PFSK-1 (cell line): ENCODE data around the gene RPP14.

Source experiments
- POLR2AphosphoS5 ChIP-seq: IDR thresholded peaks from 2 replicates; pipeline ENCODE4 v1.6.1; 2012; ENCODE audit warnings: low read depth, mild to moderate bottlenecking, control low read depth, low read length, moderate library complexity
- REST ChIP-seq, 2 experiments: IDR thresholded peaks; 2 replicates each; pipeline versions ENCODE4 v1.6.1 to v1.8.0; 2011 to 2012; ENCODE audit warnings: low read depth in 2 of 2, low read length in 2 of 2, control low read depth in 1 of 2, inconsistent platforms in 1 of 2, mild to moderate bottlenecking in 1 of 2, moderate library complexity in 1 of 2; ENCODE audit not compliant: insufficient read depth in 1 of 2

DNA sequence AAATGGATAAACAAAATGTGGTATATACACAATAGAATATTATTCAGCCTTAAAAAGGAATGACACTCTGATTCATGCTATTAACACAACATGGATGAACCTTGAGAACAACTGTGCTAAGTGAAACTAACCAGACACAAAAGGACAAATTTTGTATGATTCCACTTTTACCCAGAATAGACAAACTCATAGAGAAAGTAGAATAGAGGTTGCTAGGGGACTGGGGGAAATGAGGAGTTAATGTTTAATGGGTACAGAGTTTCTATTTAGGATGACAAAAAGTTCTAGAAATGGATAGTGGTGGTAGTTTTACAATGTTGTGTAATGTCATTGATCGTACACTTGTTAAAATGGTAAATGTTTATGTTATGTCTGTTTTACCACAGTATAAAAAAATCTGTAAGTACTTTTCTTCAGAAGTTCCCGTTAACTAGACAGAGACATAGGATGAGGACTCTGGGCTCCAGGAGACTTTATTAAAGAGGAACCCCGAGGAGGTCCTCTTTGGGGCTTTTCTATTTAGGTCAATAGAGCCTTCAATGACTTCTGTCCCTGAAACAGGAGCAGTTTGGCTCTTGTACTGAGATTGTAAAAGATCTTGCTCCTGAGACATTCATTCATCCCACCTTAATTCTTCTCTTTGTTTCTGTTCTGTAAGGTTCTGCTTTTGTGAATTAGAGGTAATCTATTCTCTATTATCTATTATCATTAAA, 43.9 kb upstream of the RPP14 start:
- TF ChIP-seq POLR2AphosphoS5 = no peak
- no peak for TF ChIP-seq REST (IDR thresholded peaks at IDR 0.05; ENCODE audit: insufficient read depth in 1 of 2, low read depth in 2 of 2, low read length in 2 of 2)
